HL-60 (cell line): ENCODE results near the gene POC1A.

ENCODE experiments used
- SPI1 ChIP-seq: IDR thresholded peaks from 2 replicates; pipeline ENCODE4 v1.6.1; 2012; ENCODE audit warnings: low read depth, mild to moderate bottlenecking, borderline replicate concordance
- TF ChIP-seq, protein P1 (sequence below): IDR thresholded peaks from one replicate; pipeline ENCODE4 v1.5.1; 2011; ENCODE audit warnings: low read length, control low read depth, inconsistent platforms; ENCODE audit not compliant: insufficient read depth

DNA sequence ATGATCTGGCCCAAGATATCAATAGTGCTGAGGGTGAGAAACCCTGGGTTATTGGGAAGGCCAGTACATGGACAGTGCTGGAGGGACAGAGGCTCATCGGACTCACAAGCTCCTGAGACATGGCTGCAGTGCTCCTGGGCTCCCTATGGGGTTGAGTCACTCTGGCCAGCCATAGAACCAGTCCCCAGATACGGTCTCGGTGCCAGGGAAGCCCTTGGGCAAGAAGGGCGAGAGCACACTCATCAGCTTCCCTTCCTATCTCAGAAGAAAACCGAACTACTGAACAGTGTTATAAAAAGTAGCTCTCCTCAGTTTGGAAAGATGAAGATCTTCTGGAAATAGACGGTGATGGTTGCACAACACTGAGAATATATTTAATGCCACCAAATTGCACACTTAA, 34.4 kb downstream of the POC1A start:
- TF ChIP-seq SPI1 = no peak
- TF ChIP-seq, protein P1, sequence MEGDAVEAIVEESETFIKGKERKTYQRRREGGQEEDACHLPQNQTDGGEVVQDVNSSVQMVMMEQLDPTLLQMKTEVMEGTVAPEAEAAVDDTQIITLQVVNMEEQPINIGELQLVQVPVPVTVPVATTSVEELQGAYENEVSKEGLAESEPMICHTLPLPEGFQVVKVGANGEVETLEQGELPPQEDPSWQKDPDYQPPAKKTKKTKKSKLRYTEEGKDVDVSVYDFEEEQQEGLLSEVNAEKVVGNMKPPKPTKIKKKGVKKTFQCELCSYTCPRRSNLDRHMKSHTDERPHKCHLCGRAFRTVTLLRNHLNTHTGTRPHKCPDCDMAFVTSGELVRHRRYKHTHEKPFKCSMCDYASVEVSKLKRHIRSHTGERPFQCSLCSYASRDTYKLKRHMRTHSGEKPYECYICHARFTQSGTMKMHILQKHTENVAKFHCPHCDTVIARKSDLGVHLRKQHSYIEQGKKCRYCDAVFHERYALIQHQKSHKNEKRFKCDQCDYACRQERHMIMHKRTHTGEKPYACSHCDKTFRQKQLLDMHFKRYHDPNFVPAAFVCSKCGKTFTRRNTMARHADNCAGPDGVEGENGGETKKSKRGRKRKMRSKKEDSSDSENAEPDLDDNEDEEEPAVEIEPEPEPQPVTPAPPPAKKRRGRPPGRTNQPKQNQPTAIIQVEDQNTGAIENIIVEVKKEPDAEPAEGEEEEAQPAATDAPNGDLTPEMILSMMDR = no peak
